OCI-LY1 (cell line): ENCODE results near the gene GSDME.

Experiments used
- H2AFZ ChIP-seq: fragments of 200-600 bp; sonication (generic), shearing (Covaris generic); 2 replicates; pipeline ENCODE4 v1.6.0; 2014; ENCODE audit warnings: antibody characterized with exemption, mild to moderate bottlenecking, low read length
- H3F3A ChIP-seq: fragments of 200-600 bp; sonication (generic), shearing (Covaris generic); 2 replicates; pipeline ENCODE4 v1.6.0; 2014; ENCODE audit warnings: mild to moderate bottlenecking, antibody characterized with exemption, low read length, moderate library complexity; ENCODE audit not compliant: insufficient read depth
- H3K27ac ChIP-seq: fragments of 200-600 bp; sonication (generic); 2 replicates; pipeline ENCODE4 v1.5.1; 2014; ENCODE audit warnings: low read length, mixed run types, mild to moderate bottlenecking, low read depth; ENCODE audit not compliant: poor library complexity, severe bottlenecking
- H3K27me3 ChIP-seq: fragments of 200-600 bp; sonication (generic); 2 replicates; pipeline ENCODE4 v1.6.0; 2014; ENCODE audit warnings: antibody characterized with exemption, mild to moderate bottlenecking, low read length, moderate library complexity; ENCODE audit not compliant: insufficient read depth
- H3K36me3 ChIP-seq: fragments of 200-600 bp; sonication (generic); 2 replicates; pipeline ENCODE4 v1.6.1; 2014; ENCODE audit warnings: mild to moderate bottlenecking, antibody characterized with exemption, low read length, moderate library complexity, mixed read lengths; ENCODE audit not compliant: insufficient read depth
- H3K4me1 ChIP-seq: fragments of 200-600 bp; sonication (generic); 2 replicates; pipeline ENCODE4 v1.5.1; 2014; ENCODE audit warnings: mild to moderate bottlenecking, low read length, moderate library complexity; ENCODE audit not compliant: insufficient read depth, severe bottlenecking
- H3K4me2 ChIP-seq: fragments of 200-600 bp; sonication (generic), shearing (Covaris generic); 2 replicates; pipeline ENCODE4 v1.6.1; 2014; ENCODE audit warnings: low read length
- H3K4me3 ChIP-seq: fragments of 200-600 bp; sonication (generic); 2 replicates; pipeline ENCODE4 v1.5.1; 2014; ENCODE audit warnings: low read length, low read depth, mild to moderate bottlenecking, mixed read lengths; ENCODE audit not compliant: poor library complexity, severe bottlenecking
- H3K79me2 ChIP-seq: fragments of 200-600 bp; shearing (Covaris generic); 2 replicates; pipeline ENCODE4 v1.6.1; 2016; ENCODE audit warnings: mixed run types, low read length, mixed read lengths; ENCODE audit not compliant: insufficient read depth
- H3K9ac ChIP-seq: fragments of 200-600 bp; sonication (generic), shearing (Covaris generic); 2 replicates; pipeline ENCODE4 v1.6.1; 2014; ENCODE audit warnings: mild to moderate bottlenecking, low read length, mixed read lengths
- H3K9me2 ChIP-seq: fragments of 200-600 bp; sonication (generic), shearing (Covaris generic); 2 replicates; pipeline ENCODE4 v1.6.1; 2014; ENCODE audit warnings: low read depth, mild to moderate bottlenecking, low read length, mixed read lengths
- H3K9me3 ChIP-seq: fragments of 200-600 bp; shearing (Covaris generic); 2 replicates; pipeline ENCODE4 v1.6.1; 2014; ENCODE audit warnings: low read length, mixed read lengths
- H4K20me1 ChIP-seq: fragments of 200-600 bp; sonication (generic), shearing (Covaris generic); 2 replicates; pipeline ENCODE4 v1.6.0; 2016; ENCODE audit warnings: mild to moderate bottlenecking, low read length; ENCODE audit not compliant: insufficient read depth
- EZH2 ChIP-seq: fragments of 200-600 bp; sonication (generic), shearing (Covaris generic); IDR thresholded peaks from 2 replicates; pipeline ENCODE4 v1.8.0; 2017; ENCODE audit warnings: borderline replicate concordance, mixed run types, mild to moderate bottlenecking, antibody characterized with exemption, low read length, moderate library complexity, mixed read lengths
- TF ChIP-seq, protein P1 (sequence below): fragments of 200-600 bp; sonication (generic), shearing (Covaris generic); IDR thresholded peaks from 2 replicates; pipeline ENCODE4 v1.5.1; 2017; ENCODE audit warnings: mild to moderate bottlenecking, antibody characterized with exemption, low read length, moderate library complexity, mixed read lengths

GSDME gene

DNA sequence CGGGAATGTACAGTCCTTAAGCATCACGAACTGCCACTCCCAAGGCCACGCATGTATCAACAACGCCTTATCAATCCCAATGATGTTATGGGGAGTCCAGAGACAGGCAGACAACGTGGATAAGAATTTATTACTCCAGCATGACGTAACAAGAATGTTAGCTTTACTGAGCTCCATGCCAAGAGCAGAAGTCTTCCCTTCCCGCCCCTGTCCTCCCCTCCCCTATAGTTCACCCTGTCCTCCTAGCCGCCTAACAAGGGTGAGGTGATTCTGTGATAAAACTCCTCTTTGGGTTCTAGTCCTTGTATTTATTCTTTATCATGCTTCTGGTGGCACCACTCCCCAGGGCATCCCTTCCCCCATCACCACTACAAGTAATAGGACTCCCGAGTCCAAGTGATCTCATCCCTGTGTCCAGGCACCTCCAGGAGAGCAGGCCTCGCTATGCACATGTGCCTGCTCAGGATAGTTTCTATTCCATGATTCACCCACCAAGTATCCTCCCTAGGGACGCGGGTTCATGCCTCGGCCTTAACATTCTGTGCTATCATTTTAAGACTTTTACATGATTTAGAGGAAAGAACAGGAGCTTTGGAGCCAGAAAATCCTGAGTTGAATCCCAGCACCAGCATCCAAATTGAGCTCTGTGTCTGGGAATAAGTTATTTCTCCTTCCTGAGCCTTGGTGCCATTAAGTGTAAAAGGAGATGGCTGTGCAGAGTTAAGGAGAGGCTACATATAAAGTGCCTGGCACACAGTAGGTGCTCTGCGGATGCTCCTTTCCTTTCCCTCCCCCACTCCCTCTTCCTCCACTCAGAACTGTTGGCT lies 15.4 kb downstream of the GSDME start:
- Histone ChIP-seq H3K4me3 (no peak overlapping the region), H4K20me1 (no peaks in the 10 kb centered on the region), H3K9me3 (peaks cover 9% of the 10 kb centered on the region; the same call in 1 of the 2 replicates), H3K9me2 (no peaks in the 10 kb centered on the region), H3F3A (no peaks in the 10 kb centered on the region), H3K4me1 (no peaks in the 10 kb centered on the region), H3K79me2 (no peaks in the 10 kb centered on the region), H3K36me3 (no peaks in the 10 kb centered on the region), H3K9ac (no peak overlapping the region), H3K27ac (no peak overlapping the region), H3K27me3 (no peaks in the 10 kb centered on the region), H3K4me2 (no peak overlapping the region), H2AFZ (no peak overlapping the region)
- TF ChIP-seq, protein P1, sequence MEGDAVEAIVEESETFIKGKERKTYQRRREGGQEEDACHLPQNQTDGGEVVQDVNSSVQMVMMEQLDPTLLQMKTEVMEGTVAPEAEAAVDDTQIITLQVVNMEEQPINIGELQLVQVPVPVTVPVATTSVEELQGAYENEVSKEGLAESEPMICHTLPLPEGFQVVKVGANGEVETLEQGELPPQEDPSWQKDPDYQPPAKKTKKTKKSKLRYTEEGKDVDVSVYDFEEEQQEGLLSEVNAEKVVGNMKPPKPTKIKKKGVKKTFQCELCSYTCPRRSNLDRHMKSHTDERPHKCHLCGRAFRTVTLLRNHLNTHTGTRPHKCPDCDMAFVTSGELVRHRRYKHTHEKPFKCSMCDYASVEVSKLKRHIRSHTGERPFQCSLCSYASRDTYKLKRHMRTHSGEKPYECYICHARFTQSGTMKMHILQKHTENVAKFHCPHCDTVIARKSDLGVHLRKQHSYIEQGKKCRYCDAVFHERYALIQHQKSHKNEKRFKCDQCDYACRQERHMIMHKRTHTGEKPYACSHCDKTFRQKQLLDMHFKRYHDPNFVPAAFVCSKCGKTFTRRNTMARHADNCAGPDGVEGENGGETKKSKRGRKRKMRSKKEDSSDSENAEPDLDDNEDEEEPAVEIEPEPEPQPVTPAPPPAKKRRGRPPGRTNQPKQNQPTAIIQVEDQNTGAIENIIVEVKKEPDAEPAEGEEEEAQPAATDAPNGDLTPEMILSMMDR = no peak
- TF ChIP-seq EZH2 = no peak

DNA sequence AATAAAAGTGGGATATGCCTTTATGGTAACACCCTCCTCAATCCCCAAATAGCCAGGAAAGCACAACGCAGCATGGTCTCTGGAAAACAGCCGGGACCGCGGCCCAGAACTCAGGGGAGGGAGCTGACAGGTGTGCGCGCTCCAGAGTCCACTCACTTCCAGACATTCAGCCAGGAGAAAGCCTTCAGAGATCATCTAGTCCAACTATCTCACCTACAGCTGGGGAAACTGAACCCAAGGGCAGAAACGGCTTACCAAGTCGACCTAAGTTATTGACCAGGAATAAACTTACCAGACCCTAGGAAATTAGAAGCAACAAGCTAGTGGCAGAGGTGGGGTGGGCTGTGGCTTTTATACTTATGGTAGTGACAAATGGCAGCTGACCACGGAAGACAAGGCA lies 16.4 kb downstream of the GSDME start:
- Histone ChIP-seq H3K27ac (no peak overlapping the region), H3K9ac (no peak overlapping the region), H3K4me3 (no peak overlapping the region), H3F3A (no peaks in the 10 kb centered on the region), H3K27me3 (no peaks in the 10 kb centered on the region), H3K9me3 (peaks cover 9% of the 10 kb centered on the region; the same call in 1 of the 2 replicates), H3K36me3 (no peaks in the 10 kb centered on the region), H3K79me2 (no peaks in the 10 kb centered on the region), H3K4me1 (no peaks in the 10 kb centered on the region), H4K20me1 (no peaks in the 10 kb centered on the region), H3K4me2 (no peak overlapping the region), H2AFZ (no peak overlapping the region), H3K9me2 (no peaks in the 10 kb centered on the region)
- TF ChIP-seq, protein P1 = no peak
- no peak for TF ChIP-seq EZH2

DNA sequence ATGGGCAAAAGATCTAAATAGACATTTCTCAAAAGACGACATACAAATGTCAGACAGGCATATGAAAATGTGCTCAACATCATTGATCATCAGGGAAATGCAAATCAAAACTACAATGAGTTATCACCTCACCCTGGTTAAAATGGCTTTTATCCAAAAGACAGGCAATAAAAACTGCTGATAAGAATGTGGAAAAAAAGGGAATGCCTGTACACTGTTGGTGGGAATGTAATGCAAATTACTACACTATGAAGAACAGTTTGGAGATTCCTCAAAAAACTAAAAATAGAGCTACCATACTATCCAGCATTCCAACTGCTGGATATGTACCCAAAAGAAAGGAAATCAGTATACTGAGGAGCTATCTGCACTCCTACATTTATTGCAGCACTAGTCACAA lies 18.0 kb downstream of the GSDME start:
- Histone ChIP-seq H4K20me1 (no peaks in the 10 kb centered on the region), H3K9me2 (no peaks in the 10 kb centered on the region), H3K4me1 (no peaks in the 10 kb centered on the region), H3K27ac (no peak overlapping the region), H3K4me2 (no peak overlapping the region), H3K9ac (no peak overlapping the region), H3F3A (no peaks in the 10 kb centered on the region), H3K27me3 (no peaks in the 10 kb centered on the region), H3K79me2 (no peaks in the 10 kb centered on the region), H3K36me3 (no peaks in the 10 kb centered on the region), H2AFZ (no peak overlapping the region), H3K4me3 (no peak overlapping the region), H3K9me3 (peaks cover 9% of the 10 kb centered on the region; the same call in 1 of the 2 replicates)
- TF ChIP-seq, protein P1 = no peak
- TF ChIP-seq EZH2 = no peak
